ENCODE results near the gene CIC. TPM values are rescaled to one million over a fixed set of nuclear protein-coding genes. Genes with fewer than 3 reads are reported as not detected.

Gene CIC
- total RNA-seq, 4 donors from 2014 or later: 50.6 to 98.3 (median 56.9) TPM

- peak overlapping the region; percentile 68 to 82 (median 76) for H3K4me3 ChIP-seq (replicated peaks in 1 of 3)
- no peaks in the 10 kb centered on the region for H3K36me3 ChIP-seq
- H3K4me1 ChIP-seq: peaks cover 62 to 67% of the 10 kb centered on the region in 2 donors
- H3K27me3 ChIP-seq: no peaks in the 10 kb centered on the region
- peak overlapping the region; percentile 89 to 97 (median 93) for H3K27ac ChIP-seq
- DNase-seq: peak in 1 of 2 donors; percentile 36
- 1 to 5% methylated on average over 12 to 18 of the region's 20 CpGs for WGBS, 2 donors
- intact Hi-C loops (cut with DNase I): no loop called here
- H3K9me3 ChIP-seq: no peaks in the 10 kb centered on the region
- TF ChIP-seq, protein P1, sequence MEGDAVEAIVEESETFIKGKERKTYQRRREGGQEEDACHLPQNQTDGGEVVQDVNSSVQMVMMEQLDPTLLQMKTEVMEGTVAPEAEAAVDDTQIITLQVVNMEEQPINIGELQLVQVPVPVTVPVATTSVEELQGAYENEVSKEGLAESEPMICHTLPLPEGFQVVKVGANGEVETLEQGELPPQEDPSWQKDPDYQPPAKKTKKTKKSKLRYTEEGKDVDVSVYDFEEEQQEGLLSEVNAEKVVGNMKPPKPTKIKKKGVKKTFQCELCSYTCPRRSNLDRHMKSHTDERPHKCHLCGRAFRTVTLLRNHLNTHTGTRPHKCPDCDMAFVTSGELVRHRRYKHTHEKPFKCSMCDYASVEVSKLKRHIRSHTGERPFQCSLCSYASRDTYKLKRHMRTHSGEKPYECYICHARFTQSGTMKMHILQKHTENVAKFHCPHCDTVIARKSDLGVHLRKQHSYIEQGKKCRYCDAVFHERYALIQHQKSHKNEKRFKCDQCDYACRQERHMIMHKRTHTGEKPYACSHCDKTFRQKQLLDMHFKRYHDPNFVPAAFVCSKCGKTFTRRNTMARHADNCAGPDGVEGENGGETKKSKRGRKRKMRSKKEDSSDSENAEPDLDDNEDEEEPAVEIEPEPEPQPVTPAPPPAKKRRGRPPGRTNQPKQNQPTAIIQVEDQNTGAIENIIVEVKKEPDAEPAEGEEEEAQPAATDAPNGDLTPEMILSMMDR (IDR thresholded peaks at IDR 0.05): no peak
- no peak for TF ChIP-seq POLR2A (IDR thresholded peaks at IDR 0.05)
Measured at GRCh38 chr19:42280815-42281145, 11.7 kb downstream of the CIC start.

- H3K4me3 ChIP-seq (replicated peaks in 1 of 3): peak overlapping the region in 1 of 3 donors; percentile 82
- H3K27me3 ChIP-seq: no peaks in the 10 kb centered on the region
- no peaks in the 10 kb centered on the region for H3K9me3 ChIP-seq
- peak overlapping the region; percentile 89 to 97 (median 93) for H3K27ac ChIP-seq
- TF ChIP-seq POLR2A (IDR thresholded peaks at IDR 0.05): no peak
- TF ChIP-seq, protein P1 (IDR thresholded peaks at IDR 0.05): no peak
- H3K36me3 ChIP-seq: no peaks in the 10 kb centered on the region
- DNase-seq: peak; percentile 42 to 51
- intact Hi-C loops (cut with DNase I): no loop called here
- peaks cover 67 to 72% of the 10 kb centered on the region in 2 donors for H3K4me1 ChIP-seq
- 34 to 39% methylated on average over 9 to 10 of the region's 25 CpGs for WGBS, 2 donors
Measured at GRCh38 chr19:42281146-42281826, 12.2 kb downstream of the CIC start.

DNA sequence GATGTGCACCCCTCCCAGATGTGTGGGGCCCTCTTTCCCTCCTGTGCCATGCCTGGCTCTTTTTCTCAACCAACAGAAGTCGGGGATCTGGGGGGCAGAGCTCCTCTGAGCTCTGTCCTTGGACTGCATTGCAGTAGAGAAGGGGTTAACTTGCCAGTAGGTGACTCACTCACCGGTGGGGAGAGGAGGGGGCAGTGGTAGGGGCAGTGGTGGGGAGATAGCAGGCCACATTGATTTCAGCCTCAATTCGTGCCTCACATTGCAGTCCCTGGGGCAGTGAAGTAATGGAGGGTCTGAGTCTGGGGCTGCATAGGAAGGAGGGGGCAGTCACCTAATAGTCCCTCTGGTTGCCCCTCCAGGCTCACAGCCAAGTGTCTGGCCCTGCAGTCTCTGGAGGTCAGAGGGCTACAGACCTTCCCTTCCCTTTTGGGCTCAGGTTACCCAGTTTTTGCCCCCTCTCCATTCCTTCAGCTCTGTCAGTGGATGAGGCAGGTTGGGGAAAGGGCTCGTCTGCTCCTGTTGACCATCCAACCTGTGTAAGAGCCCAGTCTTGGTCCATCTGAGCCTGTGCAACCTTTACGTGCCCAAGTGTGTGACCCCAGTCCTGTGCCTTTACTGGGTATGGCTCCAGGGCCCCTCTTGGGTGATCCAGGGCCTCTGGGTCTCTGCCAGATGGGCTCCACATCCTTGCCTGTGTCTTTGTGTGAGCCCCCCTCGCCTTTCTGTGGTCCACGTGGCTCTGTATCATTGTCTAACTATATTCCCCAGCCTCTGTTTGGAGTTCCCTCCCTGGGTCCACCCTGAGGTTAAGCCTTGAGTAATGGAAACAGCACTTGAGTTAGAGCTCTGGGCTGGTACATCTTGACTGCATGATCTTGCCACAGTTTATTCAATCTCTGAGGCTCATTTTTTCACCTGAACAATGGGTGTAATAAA lies 13.0 kb downstream of the CIC start:
- no peak for DNase-seq
- H3K4me1 ChIP-seq: peaks cover 73 to 78% of the 10 kb centered on the region in 2 donors
- WGBS, 2 donors: 33 to 43% methylated on average over 7 of the region's 7 CpGs
- H3K27me3 ChIP-seq: no peaks in the 10 kb centered on the region
- TF ChIP-seq, protein P1 (IDR thresholded peaks at IDR 0.05): no peak
- no peak for TF ChIP-seq POLR2A (IDR thresholded peaks at IDR 0.05)
- H3K27ac ChIP-seq: peak overlapping the region; percentile 89 to 97 (median 93)
- H3K36me3 ChIP-seq: peaks cover 2% of the 10 kb centered on the region in 2 donors
- no peaks in the 10 kb centered on the region for H3K9me3 ChIP-seq
- intact Hi-C loops (cut with DNase I): no loop called here
- H3K4me3 ChIP-seq (replicated peaks in 1 of 3): peak overlapping the region in 1 of 3 donors; percentile 82

DNA sequence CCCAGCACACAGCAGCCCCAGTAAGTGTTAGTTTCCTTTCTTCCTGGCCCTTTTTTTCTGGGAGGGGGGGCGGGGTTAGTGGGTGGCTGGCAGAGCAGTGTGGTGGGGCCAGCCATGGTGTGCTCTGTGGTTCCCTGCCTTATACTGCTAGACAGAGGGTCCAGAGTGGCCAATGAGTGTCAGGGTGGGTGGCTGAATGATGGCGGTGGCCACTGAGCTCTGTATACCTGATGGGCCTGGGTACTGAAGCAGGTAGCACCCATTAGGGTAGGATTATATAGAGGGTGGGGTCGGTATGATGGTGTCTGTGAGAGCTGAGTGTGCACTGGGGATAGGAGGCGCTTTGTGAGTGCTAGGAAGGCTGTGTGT lies 13.8 kb downstream of the CIC start:
- Histone ChIP-seq H3K27me3 (no peaks in the 10 kb centered on the region), H3K9me3 (no peaks in the 10 kb centered on the region), H3K27ac (peak overlapping the region; percentile 85 to 97 (median 93)), H3K4me1 (peaks cover 72 to 73% of the 10 kb centered on the region in 2 donors), H3K36me3 (peaks cover 9% of the 10 kb centered on the region in 2 donors), H3K4me3 (replicated peaks in 1 of 3) (peak overlapping the region in 1 of 3 donors; percentile 26)
- intact Hi-C loops (cut with DNase I): no loop called here
- TF ChIP-seq, protein P1 (IDR thresholded peaks at IDR 0.05): no peak
- TF ChIP-seq POLR2A (IDR thresholded peaks at IDR 0.05): no peak
- WGBS, 2 donors: 53 to 58% methylated on average over 3 to 4 of the region's 4 CpGs
- no peak for DNase-seq
